ENCODE measurements around the gene CALU. TPM values are rescaled to one million over a fixed set of nuclear protein-coding genes. Genes with fewer than 3 reads are reported as not detected.

The CALU gene
- total RNA-seq, 2 donors from 2014 or later, result 76.2 to 87.8 TPM

DNA sequence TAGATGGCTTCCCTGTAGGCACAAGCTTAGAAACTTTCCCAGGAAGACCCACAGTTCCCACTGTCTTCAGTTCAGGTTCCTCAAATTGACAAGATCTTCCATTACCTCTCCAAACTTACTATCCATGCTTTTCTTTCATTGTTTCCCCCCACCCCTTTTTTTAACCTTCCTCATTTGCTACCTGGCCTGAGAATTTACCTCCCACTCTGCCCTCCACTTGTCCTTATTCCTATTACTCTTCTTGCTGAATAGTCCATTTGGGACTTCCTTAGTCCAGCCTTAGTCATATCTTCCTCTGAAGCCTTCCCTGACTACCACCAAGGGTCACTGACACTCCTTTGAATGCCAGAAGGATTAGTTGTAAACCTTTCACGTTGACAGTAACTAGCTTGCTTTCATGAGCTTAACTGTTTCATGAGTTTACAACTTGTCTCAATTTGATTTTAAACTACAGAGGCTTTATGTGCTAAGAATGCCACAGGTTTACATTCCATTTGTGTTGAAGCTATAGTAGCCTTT lies 1.2 kb upstream of the CALU start:
- WGBS, result 21% methylated on average over 1 of the region's 1 CpG

DNA sequence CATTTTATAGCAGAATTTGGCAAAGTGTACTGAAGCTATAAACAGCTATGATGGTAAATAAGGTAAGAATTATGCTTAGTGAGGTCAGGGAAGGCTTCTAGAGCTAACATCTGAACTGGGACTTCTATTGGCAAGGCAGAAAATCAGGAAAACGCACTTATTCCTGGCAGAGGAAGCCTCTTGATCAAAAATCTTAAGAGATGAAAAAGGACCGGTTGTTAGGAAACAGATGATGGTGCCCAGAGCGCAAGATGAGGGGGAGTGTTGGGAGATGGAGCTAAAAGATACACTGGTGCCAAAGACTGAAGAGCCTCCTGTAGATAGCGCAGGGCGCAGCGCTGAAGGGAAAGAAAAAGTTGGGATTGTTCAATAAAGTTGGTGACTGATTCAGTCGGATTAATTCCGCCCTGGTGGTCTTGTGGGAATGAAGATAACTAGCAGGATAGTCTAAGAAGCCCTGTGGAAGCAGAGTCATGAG lies 550 bp upstream of the CALU start:
- DNase-seq (ENCODE audit: low spot score), result no peak
- TF ChIP-seq POLR2A (IDR thresholded peaks at IDR 0.05), result no peak
- TF ChIP-seq, protein P1, sequence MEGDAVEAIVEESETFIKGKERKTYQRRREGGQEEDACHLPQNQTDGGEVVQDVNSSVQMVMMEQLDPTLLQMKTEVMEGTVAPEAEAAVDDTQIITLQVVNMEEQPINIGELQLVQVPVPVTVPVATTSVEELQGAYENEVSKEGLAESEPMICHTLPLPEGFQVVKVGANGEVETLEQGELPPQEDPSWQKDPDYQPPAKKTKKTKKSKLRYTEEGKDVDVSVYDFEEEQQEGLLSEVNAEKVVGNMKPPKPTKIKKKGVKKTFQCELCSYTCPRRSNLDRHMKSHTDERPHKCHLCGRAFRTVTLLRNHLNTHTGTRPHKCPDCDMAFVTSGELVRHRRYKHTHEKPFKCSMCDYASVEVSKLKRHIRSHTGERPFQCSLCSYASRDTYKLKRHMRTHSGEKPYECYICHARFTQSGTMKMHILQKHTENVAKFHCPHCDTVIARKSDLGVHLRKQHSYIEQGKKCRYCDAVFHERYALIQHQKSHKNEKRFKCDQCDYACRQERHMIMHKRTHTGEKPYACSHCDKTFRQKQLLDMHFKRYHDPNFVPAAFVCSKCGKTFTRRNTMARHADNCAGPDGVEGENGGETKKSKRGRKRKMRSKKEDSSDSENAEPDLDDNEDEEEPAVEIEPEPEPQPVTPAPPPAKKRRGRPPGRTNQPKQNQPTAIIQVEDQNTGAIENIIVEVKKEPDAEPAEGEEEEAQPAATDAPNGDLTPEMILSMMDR (IDR thresholded peaks at IDR 0.05), result no peak
- no peak for TF ChIP-seq POLR2AphosphoS5 (IDR thresholded peaks at IDR 0.05)
- Histone ChIP-seq H3K36me3 (no peaks in the 10 kb centered on the region), H3K27me3 (replicated peaks; ENCODE audit: insufficient read depth) (no peaks in the 10 kb centered on the region), H3K9me3 (no peaks in the 10 kb centered on the region), H3K27ac (peak overlapping the region; percentile 74 to 88), H3K4me3 (peak overlapping the region; percentile 58 to 95), H3K4me1 (replicated peaks) (peaks cover 16% of the 10 kb centered on the region)
- WGBS, result 1% methylated on average over 8 of the region's 8 CpGs
- intact Hi-C loops (cut with DNase I), result loop anchor here (5.0 kb wide), 1 partner anchor 94 kb away; the partner anchor contains the start of gene FLNC

More for the DNA sequence above, 1.2 kb upstream of the CALU start:
- peak overlapping the region; percentile 74 to 88 for H3K27ac ChIP-seq
- intact Hi-C loops (cut with DNase I), result loop anchor here (5.0 kb wide), 1 partner anchor 94 kb away; the partner anchor contains the start of gene FLNC
- no peaks in the 10 kb centered on the region for H3K9me3 ChIP-seq
- no peak overlapping the region for H3K4me3 ChIP-seq
- DNase-seq (ENCODE audit: low spot score), result no peak
- H3K27me3 ChIP-seq (replicated peaks; ENCODE audit: insufficient read depth), result no peaks in the 10 kb centered on the region
- no peak for TF ChIP-seq POLR2A (IDR thresholded peaks at IDR 0.05)
- TF ChIP-seq, protein P1 (IDR thresholded peaks at IDR 0.05), result no peak
- TF ChIP-seq POLR2AphosphoS5 (IDR thresholded peaks at IDR 0.05), result no peak
- no peaks in the 10 kb centered on the region for H3K36me3 ChIP-seq
- H3K4me1 ChIP-seq (replicated peaks), result peaks cover 16% of the 10 kb centered on the region

DNA sequence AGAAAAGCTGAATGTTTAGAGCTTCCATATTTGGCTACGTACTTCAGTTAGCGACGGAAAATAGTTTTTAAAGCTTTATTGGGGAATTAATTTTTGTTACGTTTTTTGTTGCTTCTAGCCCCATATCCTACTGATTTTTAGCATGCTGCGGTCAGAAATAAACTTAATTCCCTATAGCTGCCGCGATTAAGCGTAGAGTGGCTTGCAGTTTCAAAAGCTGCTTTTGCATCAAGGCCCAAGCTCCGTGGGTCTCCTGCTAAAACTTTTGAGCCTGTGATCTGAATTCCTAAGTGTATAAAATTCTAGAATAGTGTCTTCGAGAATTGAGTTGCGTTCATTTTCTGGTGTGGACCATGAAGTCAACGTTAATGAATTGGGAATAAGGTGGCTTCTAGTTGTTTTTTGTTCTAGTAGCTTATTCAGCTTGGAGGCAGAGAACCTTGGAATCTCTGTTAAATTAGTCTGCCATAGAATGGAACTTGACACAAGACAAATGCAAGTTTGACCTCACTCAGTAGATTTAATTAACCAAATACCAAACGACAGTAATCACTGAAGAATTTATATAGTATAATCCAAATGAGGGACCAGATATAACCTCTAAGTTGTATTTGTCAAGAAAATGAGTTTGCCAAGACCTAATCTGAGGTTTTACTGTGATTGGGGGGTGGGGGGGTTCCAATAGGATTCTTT lies 977 bp downstream of the CALU start:
- peak overlapping the region; percentile 58 to 95 for H3K4me3 ChIP-seq
- peaks cover 18% of the 10 kb centered on the region for H3K4me1 ChIP-seq (replicated peaks)
- TF ChIP-seq, protein P1 (IDR thresholded peaks at IDR 0.05), result no peak
- TF ChIP-seq POLR2A (IDR thresholded peaks at IDR 0.05) (no peak), POLR2AphosphoS5 (IDR thresholded peaks at IDR 0.05) (no peak)
- intact Hi-C loops (cut with DNase I), result loop anchor here (5.0 kb wide), 1 partner anchor 92 kb away; the partner anchor contains the start of gene FLNC
- no peaks in the 10 kb centered on the region for H3K27me3 ChIP-seq (replicated peaks; ENCODE audit: insufficient read depth)
- no peaks in the 10 kb centered on the region for H3K9me3 ChIP-seq
- H3K27ac ChIP-seq, result peak overlapping the region; percentile 74 to 88
- no peak for DNase-seq (ENCODE audit: low spot score)
- H3K36me3 ChIP-seq, result no peaks in the 10 kb centered on the region
- 4% methylated on average over 13 of the region's 13 CpGs for WGBS

DNA sequence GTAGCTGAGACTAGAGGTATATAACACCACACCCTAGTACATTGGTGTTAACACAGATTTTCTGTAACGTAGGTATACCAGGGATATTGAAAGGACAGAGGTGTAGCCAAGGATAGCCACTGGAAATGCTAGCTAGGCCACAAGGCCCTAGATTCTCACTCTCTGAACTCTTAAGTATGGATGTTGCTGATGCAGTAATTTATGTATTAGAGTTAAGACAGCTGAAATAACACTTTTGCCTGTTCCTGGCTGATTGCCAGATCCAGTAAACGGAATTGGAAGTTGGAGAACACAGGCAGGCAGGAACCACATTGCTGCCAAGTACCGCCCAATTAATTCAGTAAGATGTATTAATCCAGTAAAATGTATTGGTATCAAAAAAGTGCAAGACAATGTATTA lies 1.8 kb downstream of the CALU start:
- Histone ChIP-seq H3K27me3 (replicated peaks; ENCODE audit: insufficient read depth) (no peaks in the 10 kb centered on the region), H3K4me1 (replicated peaks) (peaks cover 18% of the 10 kb centered on the region), H3K36me3 (no peaks in the 10 kb centered on the region), H3K4me3 (peak overlapping the region in 1 of 2 donors; percentile 95), H3K27ac (peak overlapping the region in 1 of 2 donors; percentile 88), H3K9me3 (no peaks in the 10 kb centered on the region)
- WGBS, result 42% methylated on average over 3 of the region's 3 CpGs
- DNase-seq (ENCODE audit: low spot score), result no peak
- TF ChIP-seq POLR2A (IDR thresholded peaks at IDR 0.05), result no peak
- no peak for TF ChIP-seq POLR2AphosphoS5 (IDR thresholded peaks at IDR 0.05)
- TF ChIP-seq, protein P1 (IDR thresholded peaks at IDR 0.05), result no peak
- intact Hi-C loops (cut with DNase I), result no loop called here
